NCI-H1694 (cell line): ENCODE results near the gene GOLGA1.
A peak's percentile ranks its signal among the peaks of the same experiment; 100 is the strongest.
"Not testable (repeated sequence)": the region's sequence is repeated elsewhere in the genome, so short reads cannot be mapped to it uniquely, and the experiment has no call there.

Experiments used
- DNase-seq: peaks from one replicate; lab custom pipeline; 2025; lab: John Stamatoyannopoulos, UW

The GOLGA1 gene, protein sequence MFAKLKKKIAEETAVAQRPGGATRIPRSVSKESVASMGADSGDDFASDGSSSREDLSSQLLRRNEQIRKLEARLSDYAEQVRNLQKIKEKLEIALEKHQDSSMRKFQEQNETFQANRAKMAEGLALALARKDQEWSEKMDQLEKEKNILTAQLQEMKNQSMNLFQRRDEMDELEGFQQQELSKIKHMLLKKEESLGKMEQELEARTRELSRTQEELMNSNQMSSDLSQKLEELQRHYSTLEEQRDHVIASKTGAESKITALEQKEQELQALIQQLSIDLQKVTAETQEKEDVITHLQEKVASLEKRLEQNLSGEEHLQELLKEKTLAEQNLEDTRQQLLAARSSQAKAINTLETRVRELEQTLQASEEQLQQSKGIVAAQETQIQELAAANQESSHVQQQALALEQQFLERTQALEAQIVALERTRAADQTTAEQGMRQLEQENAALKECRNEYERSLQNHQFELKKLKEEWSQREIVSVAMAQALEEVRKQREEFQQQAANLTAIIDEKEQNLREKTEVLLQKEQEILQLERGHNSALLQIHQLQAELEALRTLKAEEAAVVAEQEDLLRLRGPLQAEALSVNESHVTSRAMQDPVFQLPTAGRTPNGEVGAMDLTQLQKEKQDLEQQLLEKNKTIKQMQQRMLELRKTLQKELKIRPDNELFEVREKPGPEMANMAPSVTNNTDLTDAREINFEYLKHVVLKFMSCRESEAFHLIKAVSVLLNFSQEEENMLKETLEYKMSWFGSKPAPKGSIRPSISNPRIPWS

DNA sequence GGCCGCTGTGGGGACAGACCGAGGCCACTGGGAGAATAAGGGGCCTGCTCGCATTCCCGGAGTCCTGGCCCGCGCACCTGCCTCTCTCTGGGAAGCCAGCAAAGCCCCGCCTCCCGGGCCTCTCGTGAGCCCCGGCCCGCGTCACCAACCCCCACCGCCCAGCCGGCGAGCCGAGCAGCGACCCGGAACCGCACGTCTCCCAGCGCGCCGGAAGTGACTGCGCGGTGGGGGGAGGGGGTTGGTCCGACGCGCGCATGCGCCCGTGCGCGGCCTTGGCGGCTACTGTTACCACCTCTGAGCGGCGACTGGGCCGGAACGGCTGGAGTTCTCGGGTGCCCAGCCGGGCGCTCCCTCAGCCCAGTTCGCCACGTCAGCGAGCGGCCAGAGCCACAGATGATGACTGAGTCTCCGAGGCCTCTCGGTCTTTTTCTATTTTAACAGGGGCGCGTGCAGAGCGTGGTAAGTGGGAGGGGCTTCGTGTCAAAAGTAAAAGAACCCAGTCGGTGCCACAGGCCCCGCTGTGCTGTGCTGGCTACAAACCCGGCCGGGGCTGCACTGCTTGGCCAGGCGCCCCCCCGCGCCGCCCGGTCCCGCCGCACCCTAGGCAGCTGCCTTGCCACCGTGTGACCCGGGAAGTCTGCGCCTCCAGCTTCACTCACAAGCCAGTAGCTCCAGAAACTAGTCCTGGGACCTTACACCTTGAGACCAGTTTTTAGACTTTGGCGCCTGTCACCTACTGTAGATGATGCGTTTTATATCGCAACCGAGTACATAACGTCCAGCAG lies at the start of gene GOLGA1:
Gene GOLGA1, minus strand, starts transcription at position 190 of the 785 bp plus-strand sequence. CDS start 2,372 bp downstream, outside the sequence.
- peak; percentile 56 for DNase-seq

DNA sequence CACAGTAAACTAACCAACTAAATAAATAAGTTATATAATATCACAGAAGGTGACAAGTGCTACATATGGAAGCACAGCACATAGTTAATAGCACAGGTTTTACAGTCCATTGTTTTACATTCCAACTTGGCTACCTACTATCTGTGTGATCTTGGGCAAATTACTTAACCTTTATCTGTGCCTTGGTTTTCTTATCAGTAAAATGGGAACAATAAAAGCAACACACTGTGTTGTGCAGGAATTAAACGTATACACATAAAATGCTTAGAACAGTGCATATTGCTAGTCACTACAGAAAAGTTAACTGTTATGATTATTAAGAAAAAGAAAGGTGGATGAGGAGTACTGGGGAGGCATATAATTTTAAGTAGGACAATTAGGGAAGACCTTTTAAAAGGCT lies 42.8 kb upstream of the GOLGA1 start:
- no peak for DNase-seq

DNA sequence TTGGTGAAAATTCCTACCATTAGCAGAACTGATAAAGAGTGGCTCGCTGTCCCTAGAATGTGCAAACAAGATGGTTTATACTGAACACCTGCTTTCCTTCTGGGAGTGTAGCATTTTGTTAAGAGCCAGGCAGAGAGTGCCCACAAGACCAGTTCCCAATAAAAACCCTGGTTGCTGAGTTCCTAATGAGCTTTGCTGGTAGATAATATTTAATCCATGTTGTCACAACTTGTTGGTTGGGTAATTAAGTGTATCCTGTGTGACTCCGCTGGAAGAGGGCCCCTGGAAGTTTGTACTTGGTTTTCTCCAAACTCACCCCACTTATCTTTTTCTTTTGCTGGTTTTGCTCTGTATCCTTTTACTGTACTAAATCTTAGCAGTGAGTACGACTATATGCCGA lies 39.5 kb upstream of the GOLGA1 start:
- DNase-seq: no peak

DNA sequence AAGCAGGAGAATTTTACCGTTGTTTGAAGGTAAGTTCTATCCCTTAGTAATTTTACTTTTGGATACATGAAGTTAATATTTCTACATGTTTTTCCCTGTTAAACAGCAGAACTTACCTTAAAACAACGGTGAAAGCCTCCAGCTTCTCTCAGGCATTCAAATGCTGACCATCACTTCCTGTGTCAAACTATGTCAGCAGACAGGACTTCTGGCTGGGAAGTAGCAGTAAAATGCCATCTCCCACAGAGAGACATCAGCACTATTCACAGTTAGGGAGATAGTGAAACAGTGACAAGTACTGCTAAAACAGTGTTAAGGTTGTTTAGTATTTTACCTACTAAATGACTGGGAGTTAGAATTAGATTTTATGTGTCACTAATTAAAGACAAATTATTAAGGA lies 34.2 kb upstream of the GOLGA1 start:
- DNase-seq: no peak

DNA sequence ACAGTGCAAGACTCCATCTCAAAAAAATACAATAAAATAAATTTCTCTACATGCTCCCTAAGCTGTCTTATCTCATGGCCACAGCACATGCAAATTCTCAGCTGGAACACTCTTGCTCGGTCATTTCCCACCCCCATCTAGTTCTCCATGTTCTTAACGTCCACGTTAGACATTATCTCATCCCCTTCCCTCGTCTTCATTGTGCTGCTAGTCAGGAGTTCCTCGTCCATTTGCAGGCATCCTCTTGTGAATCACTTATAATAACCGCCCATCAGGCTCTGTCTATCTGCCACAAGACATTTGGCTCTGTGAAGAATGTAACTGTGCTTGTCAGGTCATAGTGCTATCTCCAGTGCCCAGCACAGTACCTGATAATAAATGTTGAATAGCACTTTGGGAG lies 32.9 kb upstream of the GOLGA1 start:
- no peak for DNase-seq

DNA sequence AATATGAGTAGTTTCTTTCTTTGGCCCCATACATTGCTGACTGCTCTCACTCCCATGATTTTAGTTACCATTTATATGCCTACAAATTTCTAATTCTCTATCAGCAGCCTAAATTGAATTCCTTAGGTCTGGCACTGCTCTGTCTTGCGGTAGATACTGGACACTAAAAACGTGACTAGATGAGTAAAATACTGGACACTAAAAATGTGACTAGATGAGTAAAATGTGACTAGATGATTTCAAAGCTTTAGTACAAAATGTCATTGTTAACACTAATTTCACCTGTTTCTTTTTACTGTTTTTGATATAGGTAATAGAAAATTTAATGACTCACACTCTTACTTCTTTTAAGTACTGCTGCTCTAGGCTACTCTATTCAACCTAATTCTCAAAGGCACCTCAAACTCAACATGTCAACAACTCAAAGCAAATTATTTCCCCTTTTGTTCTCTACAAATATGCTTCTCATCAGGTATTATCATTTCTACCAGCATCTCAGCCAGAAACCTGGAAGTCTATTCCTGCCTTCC lies 31.4 kb upstream of the GOLGA1 start:
- no peak for DNase-seq

DNA sequence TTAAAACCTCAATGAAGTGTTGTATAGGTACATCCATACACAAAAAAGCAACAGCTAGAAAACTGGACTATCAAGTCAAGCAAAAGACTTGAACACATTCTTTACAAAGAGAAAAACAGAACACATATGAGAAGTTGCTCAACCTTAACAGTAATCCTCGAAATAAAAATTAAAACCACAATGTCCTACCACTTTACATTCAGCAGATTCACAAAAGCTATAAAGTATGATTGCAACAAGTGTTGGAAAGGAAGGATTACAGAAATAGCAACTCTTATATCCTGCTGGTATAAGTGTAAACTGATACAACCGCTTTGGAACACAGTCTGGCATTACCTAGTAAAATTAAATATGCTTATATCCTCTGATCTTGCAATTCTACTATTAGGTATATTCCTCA lies 28.5 kb upstream of the GOLGA1 start:
- DNase-seq: no peak

DNA sequence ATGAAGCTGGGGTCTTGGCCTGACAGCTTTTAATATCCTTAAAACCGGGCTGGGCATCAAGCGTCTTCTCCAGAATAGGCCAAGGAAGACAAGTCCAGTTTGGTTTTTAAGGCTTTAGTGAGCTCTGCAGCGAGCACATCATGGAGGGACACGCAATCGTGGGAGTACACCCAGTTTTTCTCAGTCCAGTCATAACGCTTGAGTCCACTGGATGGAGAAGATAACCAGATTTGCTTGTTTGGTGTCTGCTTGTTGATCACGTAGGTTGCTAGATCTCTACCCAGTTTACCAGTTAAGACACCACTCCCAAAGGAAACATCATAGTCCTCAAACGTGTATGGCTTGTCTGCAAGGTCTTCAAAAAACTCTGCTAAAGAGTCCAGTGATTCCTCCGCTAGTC lies 27.4 kb upstream of the GOLGA1 start:
- no peak for DNase-seq

DNA sequence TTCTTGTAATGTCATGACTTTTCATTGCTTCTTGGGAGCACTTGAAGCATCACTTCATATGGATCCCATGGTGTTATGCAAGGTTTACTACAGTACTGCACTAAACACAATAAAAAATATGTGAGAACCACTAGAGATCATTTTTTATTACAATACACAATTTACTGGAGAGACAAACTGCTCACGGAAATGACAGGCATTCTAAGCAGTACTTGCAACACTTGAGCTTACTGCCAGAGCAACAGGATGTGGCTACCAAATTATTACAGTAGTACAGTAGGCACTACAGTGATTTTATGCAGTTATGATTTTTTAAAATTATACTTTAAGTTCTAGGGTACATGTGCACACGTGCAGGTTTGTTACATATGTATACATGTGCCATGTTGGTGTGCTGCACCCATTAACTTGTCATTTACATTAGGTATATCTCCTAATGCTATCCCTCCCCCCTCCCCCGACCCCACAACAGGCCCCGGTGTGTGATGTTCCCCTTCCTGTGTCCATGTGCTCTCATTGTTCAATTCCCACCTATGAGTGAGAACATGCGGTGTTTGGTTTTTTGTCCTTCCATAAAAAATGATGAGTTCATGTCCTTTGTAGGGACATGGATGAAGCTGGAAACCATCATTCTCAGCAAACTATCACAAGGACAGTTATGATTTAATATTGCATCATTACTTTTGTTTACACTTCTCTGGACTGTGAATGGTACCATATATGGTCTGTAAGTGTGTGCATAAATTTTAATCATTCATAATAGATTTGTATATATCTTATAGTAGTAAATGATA lies 25.1 kb upstream of the GOLGA1 start:
- not testable (repeated sequence) for DNase-seq

DNA sequence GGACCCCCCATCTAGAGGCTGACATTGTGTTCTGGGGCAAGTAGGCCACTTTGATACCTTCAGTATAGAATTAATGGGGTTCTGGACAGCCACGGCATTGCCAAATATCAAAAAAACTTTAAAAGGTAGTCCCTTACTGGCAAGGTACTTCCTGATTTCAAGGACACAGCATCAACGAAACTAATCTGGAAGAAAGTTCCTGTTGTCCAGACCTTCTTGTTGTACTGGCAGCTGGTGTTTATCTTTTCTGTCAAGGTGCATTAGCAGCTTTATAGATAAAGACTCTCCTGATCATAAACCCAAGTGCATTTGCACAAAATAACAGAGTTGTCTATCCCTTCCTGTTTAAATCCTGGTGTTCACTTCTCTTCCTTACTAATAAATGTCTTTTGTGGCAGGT lies 23.7 kb upstream of the GOLGA1 start:
- DNase-seq: no peak

DNA sequence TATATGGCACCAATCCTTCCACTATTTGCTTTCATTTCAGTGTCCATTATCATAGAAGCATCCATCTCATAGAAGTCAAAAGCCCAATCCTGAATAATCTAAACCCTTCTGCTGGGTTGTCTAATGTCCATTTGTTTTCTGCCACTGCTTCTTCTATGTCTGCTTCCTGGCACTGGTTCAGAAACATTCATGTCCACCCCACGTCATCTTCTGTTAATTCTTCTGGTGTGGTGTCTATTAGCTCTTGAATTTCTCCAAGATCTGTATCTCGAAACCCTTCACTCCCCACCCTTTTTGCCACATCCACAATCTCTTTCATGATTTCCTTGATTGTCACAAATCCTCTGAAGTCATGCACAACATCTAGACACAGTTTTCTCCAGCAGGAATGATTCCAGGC lies 23.2 kb upstream of the GOLGA1 start:
- DNase-seq: no peak

DNA sequence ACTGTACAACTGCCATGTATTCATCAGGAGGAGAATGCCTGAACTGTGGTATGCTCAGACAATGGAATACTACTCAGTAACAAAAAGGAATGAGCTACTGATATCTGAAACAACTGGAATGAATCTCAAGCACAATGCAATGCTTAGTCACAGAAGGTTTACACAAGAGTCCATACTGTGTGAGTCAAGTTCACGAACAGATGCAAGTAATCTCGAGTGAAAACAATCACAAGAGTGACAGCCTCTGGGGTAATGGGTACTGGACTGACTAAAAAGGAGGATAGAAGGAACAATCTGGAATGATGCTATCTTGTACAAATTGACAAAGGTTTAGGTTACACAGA lies 19.5 kb upstream of the GOLGA1 start:
- DNase-seq: no peak

DNA sequence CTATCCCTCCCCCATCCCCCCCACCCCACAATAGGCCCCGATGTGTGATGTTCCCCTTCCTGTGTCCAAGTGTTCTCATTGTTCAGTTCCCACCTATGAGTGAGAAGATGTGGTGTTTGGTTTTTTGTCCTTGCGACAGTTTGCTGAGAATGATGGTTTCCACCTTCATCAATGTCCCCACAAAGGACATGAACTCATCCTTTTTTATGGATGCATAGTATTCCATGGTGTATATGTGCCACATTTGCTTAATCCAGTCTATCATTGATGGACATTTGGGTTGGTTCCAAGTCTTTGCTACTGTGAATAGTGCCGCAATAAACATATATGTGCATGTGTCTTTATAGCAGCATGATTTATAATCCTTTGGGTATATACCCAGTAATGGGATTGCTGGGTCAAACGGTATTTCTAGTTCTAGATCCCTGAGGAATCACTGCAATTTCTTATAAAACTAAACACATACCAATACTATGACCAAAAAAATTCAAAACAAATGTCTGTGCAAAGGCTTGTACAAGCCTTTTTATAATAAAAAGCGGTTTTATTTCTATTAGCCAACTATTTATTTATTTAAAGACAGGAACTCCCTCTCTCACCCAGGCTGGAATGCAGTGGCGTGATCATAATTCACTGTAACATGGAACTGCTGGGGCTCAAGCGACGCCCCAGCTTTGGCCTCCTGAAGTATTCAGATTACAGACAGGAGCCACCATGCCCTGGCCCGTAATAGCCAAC lies 19.0 kb upstream of the GOLGA1 start:
- not testable (repeated sequence) for DNase-seq

DNA sequence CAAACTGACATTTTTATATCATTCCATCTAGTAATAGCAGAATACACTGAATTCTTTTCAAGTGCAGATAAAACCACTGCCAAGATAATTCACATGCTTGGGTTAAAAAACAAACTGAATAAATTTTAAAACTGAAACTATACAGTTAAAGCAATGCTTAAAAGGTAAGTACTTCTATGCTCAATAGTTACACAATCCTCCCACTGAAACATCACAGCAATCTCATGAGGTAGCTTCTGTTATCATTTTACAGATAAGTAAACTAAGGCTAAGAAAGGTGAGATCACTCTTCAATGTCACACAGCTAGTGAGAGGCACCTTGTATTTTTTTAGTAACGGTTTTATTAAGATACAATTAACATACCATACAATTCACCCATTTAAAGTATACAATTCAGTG lies 13.4 kb upstream of the GOLGA1 start:
- no peak for DNase-seq

DNA sequence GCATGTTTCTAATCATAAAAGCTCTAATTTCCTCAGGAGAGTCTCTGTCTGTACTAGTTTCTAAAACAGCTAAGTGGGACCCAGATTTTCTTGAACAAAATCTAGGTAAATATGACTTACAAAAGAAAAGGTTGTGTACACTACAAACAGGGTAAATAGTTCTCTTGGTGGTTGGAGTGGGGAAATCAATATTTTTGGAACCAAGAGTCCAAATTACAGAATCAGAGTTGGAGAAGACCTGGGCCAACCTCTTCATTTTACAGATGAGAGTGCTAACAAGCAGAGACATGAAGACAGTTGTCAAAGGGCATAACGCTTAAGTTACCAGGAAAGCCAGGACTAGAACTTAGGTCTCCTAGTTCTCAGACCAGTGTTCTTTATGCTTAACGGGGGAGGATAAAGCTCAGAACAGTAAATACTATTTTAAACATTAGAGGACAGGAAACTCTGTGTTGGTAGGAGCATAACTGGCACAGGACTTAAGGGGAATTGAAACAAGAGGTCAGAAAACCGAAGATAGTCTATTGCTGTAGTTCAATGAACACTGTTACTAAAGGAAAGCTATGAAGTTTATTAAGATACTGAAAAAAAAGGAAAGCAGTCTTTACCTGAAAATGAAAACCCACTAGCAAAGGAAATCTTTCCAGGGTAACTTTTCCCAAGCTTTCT lies 9.3 kb upstream of the GOLGA1 start:
- no peak for DNase-seq

DNA sequence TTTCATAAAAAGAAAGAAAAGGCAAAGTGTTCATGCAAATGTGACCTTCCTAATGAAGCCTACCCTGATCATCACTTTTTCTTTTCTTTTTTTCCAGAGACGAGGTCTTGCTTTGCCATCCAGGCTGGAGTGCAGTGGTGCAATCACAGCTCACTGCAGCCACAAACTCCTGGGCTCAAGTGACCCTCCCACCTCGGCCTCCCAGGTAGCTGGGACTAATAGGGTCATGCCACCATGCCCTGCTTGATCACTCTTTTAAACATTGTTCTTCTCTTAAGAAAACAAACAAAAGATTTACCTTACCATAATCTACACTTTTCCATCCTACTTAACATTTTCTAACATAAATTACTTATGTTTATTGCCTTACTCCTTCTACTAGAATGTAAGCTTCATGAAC lies 8.5 kb upstream of the GOLGA1 start:
- DNase-seq: no peak

DNA sequence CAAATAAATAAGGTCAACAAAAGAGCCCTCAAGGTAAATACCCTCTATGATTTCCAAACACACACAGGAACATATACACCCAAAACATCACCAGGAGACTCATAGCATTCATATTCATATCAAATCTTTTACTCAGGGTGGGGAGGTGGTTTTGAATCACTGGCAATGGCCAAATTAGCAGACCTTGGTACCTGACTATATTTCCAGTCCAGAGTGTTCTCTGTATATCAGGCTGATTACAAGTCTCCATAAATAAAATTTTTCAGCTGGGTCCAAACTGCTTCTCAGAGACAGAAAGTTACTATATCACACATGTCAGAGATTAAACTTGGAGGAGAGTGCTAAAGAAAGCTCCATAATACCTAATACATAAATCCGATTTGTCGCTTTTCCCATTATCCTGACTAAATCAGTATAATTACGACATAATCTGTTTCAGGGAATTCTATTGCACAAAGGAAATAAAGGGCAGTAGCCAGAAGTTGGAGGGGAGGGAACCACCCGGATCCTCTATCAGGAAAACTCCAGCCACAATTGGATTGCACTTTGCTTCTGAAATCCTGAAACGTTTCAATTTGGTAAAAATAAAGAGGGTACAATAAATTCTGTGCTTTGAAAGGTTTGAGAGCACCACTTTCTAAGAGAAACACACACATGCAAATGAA lies 7.0 kb upstream of the GOLGA1 start:
- DNase-seq: no peak

DNA sequence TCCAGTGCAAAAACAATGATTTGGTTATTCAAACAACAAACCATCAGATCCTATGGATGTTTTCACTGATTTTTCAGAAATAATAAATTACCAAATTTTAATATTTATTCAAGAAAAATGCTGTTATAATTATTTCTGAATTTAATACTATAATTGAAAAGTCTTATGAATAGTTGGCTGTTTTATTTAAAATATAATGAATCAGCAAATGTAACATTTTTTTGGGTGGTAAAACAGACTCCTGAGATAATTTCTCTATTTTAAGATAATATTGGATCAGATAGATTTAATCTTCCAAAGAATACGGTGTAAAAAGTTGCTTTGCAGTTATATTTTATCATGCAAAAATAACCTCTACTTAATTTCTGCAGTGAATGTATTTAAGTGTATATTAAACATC lies 5.3 kb upstream of the GOLGA1 start:
- DNase-seq: no peak

DNA sequence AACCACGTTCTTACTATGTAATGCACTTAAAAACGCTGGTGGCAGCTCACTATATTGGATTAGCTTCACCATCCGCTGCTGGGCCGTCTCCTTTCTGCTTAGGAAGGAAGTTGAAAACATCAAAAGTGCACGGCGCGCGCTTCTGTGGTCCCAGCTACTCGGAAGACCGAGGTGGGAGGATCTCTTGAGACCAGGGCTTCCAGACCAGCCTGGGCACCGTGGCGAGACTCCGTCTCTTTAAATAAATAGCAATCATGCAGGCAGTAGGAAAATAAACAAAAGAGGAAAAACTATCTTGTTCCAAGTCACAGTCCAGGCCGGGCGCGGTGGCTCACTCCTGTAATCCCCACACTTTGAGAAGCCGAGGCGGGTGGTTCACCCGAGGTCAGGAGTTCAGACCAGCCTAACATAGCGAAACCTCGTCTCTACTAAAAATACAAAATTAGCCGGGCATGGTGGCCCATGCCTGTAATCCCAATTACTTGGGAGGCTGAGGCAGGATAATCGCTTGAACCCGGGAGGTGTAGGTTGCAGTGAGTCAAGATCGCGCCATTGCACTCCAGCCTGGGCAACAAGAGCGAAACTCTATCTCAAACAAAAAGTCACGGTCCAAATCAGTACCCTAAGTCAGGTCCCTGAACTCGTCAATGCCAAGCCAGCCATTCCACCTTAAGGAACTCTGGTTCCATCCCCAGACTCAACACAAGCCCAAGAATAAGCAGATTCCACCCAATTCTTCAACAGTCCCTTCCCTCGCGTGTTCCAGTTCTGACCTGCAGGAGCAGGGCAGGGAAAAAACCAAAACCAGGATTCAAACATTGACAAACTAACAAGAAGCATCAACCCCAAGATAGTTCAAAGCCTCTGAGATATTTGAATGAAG lies 1.0 kb upstream of the GOLGA1 start:
- DNase-seq: no peak
